OCI-LY3 (cell line): ENCODE measurements around the gene MINDY4.

Source experiments
- H2AFZ ChIP-seq: fragments of 200-600, 300-600 bp; shearing (Covaris generic); 2 replicates; pipeline ENCODE4 v1.6.0; 2014; ENCODE audit warnings: antibody characterized with exemption, low read depth, low read length
- H3K27ac ChIP-seq: fragments of 200-600, 300-600 bp; sonication (generic); 2 replicates; pipeline ENCODE4 v1.5.1; 2014; ENCODE audit warnings: mild to moderate bottlenecking, low read length, moderate library complexity, mixed read lengths
- H3K27me3 ChIP-seq: fragments of 200-600, 300-600 bp; sonication (generic); 2 replicates; pipeline ENCODE4 v1.6.1; 2014; ENCODE audit warnings: low read depth, low read length, mixed read lengths
- H3K36me3 ChIP-seq: fragments of 200-600, 300-600 bp; sonication (generic); replicated peaks from 2 replicates; pipeline ENCODE3; 2014; ENCODE audit warnings: low read depth, low read length, mixed read lengths
- H3K4me1 ChIP-seq: fragments of 300-600, 200-600 bp; sonication (generic); 2 replicates; pipeline ENCODE4 v1.6.1; 2014; ENCODE audit warnings: low read length, mixed read lengths
- H3K4me2 ChIP-seq: fragments of 200-600, 300-600 bp; sonication (generic); 2 replicates; pipeline ENCODE4 v1.6.1; 2014; ENCODE audit warnings: low read length, mixed read lengths
- H3K4me3 ChIP-seq: fragments of 300-600, 200-600 bp; sonication (generic); 2 replicates; pipeline ENCODE4 v1.5.1; 2014; ENCODE audit warnings: antibody characterized with exemption, mild to moderate bottlenecking, low read length, moderate library complexity
- H3K79me2 ChIP-seq: fragments of 300-600, 200-600 bp; shearing (Covaris generic); 2 replicates; pipeline ENCODE4 v1.6.1; 2014; ENCODE audit warnings: mild to moderate bottlenecking, low read length, mixed read lengths
- H3K9ac ChIP-seq: fragments of 300-600, 200-600 bp; shearing (Covaris generic); 2 replicates; pipeline ENCODE4 v1.6.0; 2014; ENCODE audit warnings: mild to moderate bottlenecking, low read length, moderate library complexity
- H3K9me3 ChIP-seq: fragments of 200-600, 300-600 bp; shearing (Covaris generic); 2 replicates; pipeline ENCODE4 v1.6.1; 2014; ENCODE audit warnings: low read length, mixed read lengths; ENCODE audit not compliant: insufficient read depth
- H4K20me1 ChIP-seq: fragments of 200-600, 300-600 bp; sonication (generic); 2 replicates; pipeline ENCODE4 v1.6.1; 2016; ENCODE audit warnings: low read length, mixed read lengths; ENCODE audit not compliant: insufficient read depth
- CTCF ChIP-seq: fragments of 200-600, 300-600 bp; sonication (generic); IDR thresholded peaks from 2 replicates; pipeline ENCODE4 v1.5.1; 2014; ENCODE audit warnings: antibody characterized with exemption, low read length, low read depth
- EZH2phosphoT487 ChIP-seq: fragments of 200-600 bp; shearing (Covaris generic); IDR thresholded peaks from 2 replicates; pipeline ENCODE4 v1.6.1; 2018; ENCODE audit warnings: antibody characterized with exemption, mixed run types, low read depth

Gene MINDY4

GRCh38 chr7:30861612-30862011 is 90.4 kb downstream of the MINDY4 start:
- no peak overlapping the region for H3K27ac ChIP-seq
- no peaks in the 10 kb centered on the region for H4K20me1 ChIP-seq
- H3K27me3 ChIP-seq: no peaks in the 10 kb centered on the region
- H3K9me3 ChIP-seq: no peaks in the 10 kb centered on the region
- no peak overlapping the region for H3K4me3 ChIP-seq
- no peaks in the 10 kb centered on the region for H3K4me1 ChIP-seq
- H3K79me2 ChIP-seq: no peaks in the 10 kb centered on the region
- TF ChIP-seq CTCF (no peak), EZH2phosphoT487 (no peak)
- H3K4me2 ChIP-seq: no peak overlapping the region
- no peak overlapping the region for H2AFZ ChIP-seq
- peaks cover 5% of the 10 kb centered on the region for H3K36me3 ChIP-seq
- no peak overlapping the region for H3K9ac ChIP-seq

GRCh38 chr7:30862995-30863705 is 91.9 kb downstream of the MINDY4 start:
- Histone ChIP-seq H3K27ac (no peak overlapping the region), H3K9ac (no peak overlapping the region), H3K36me3 (no peaks in the 10 kb centered on the region), H3K4me3 (no peak overlapping the region), H3K9me3 (no peaks in the 10 kb centered on the region), H3K4me2 (no peak overlapping the region), H3K27me3 (no peaks in the 10 kb centered on the region), H3K4me1 (no peaks in the 10 kb centered on the region), H4K20me1 (no peaks in the 10 kb centered on the region), H2AFZ (no peak overlapping the region), H3K79me2 (no peaks in the 10 kb centered on the region)
- TF ChIP-seq EZH2phosphoT487 (no peak), CTCF (no peak)

GRCh38 chr7:30863706-30864035 is 92.5 kb downstream of the MINDY4 start:
- no peaks in the 10 kb centered on the region for H3K4me1 ChIP-seq
- no peaks in the 10 kb centered on the region for H3K27me3 ChIP-seq
- H3K9ac ChIP-seq: no peak overlapping the region
- no peaks in the 10 kb centered on the region for H4K20me1 ChIP-seq
- H3K36me3 ChIP-seq: no peaks in the 10 kb centered on the region
- no peaks in the 10 kb centered on the region for H3K79me2 ChIP-seq
- no peak for TF ChIP-seq EZH2phosphoT487
- no peak for TF ChIP-seq CTCF
- H3K4me3 ChIP-seq: no peak overlapping the region
- no peak overlapping the region for H2AFZ ChIP-seq
- H3K27ac ChIP-seq: no peak overlapping the region
- no peaks in the 10 kb centered on the region for H3K9me3 ChIP-seq
- no peak overlapping the region for H3K4me2 ChIP-seq

GRCh38 chr7:30864101-30864500 is 92.9 kb downstream of the MINDY4 start:
- Histone ChIP-seq H3K27ac (no peak overlapping the region), H3K9me3 (no peaks in the 10 kb centered on the region), H3K4me3 (no peak overlapping the region), H3K36me3 (no peaks in the 10 kb centered on the region), H3K4me2 (no peak overlapping the region), H3K27me3 (no peaks in the 10 kb centered on the region), H3K79me2 (no peaks in the 10 kb centered on the region), H3K4me1 (no peaks in the 10 kb centered on the region), H4K20me1 (no peaks in the 10 kb centered on the region), H3K9ac (no peak overlapping the region), H2AFZ (no peak overlapping the region)
- TF ChIP-seq EZH2phosphoT487 (no peak), CTCF (no peak)
